ENCODE data around the gene CDC26. TPM values are rescaled to one million over a fixed set of nuclear protein-coding genes. Genes with fewer than 3 reads are reported as not detected.

Gene CDC26
- total RNA-seq, 1 experiment from 2014 or later: 22.0 TPM

- Histone ChIP-seq H3K9me2 (ENCODE audit: insufficient read depth) (no peaks in the 10 kb centered on the region), H3K9ac (ENCODE audit: low read length) (no peak overlapping the region), H3K79me2 (ENCODE audit: insufficient read depth, low read length) (peaks cover 6% of the 10 kb centered on the region), H3K27me3 (ENCODE audit: insufficient read depth, low read length) (no peaks in the 10 kb centered on the region), H3K4me2 (ENCODE audit: low read length) (no peak overlapping the region), H4K20me1 (ENCODE audit: insufficient read depth) (no peaks in the 10 kb centered on the region), H2AFZ (ENCODE audit: low read depth, low read length, poor library complexity, severe bottlenecking) (no peak overlapping the region), H3K4me1 (ENCODE audit: control insufficient read depth in 1 of 2, insufficient read depth in 2 of 2, low read length in 2 of 2) (no peaks in the 10 kb centered on the region), H3K27ac (ENCODE audit: low read depth, low read length) (no peak overlapping the region), H3K36me3 (ENCODE audit: control insufficient read depth in 1 of 2, insufficient read depth in 2 of 2, low read length in 2 of 2) (no peaks in the 10 kb centered on the region), H3K9me3 (ENCODE audit: control insufficient read depth in 1 of 2, insufficient read depth in 1 of 2, low read depth in 1 of 2, low read length in 2 of 2) (no peaks in the 10 kb centered on the region; a peak in 1 of 4 replicates), H3K4me3 (replicated peaks in 1 of 2; ENCODE audit: low read depth in 1 of 2, low read length in 2 of 2) (no peak overlapping the region)
- no peak for DNase-seq (ENCODE audit: low read depth, low spot score)
- BruUV-seq (replicated peaks): no TSS peak
- no peak for ATAC-seq
- POLR2A ChIA-PET: interaction anchor here (0.6 kb wide), 1 partner anchor 13 kb away, joined by 3 read pairs; no protein-coding TSS in a partner anchor
- RAD21 ChIA-PET (ENCODE audit: low non-redundant PET in 1 of 2, low total read pairs in 2 of 2, uncharacterized antibody in 2 of 2, unreplicated experiment in 2 of 2): no interaction called here
- TF ChIP-seq EGR1 (IDR thresholded peaks at IDR 0.05; ENCODE audit: low read depth) (no peak), SIN3A (IDR thresholded peaks at IDR 0.05; ENCODE audit: low read depth) (no peak), REST (IDR thresholded peaks at IDR 0.05; ENCODE audit: low read depth) (no peak), RAD21 (IDR thresholded peaks at IDR 0.05; ENCODE audit: low read depth) (no peak), CTCF (IDR thresholded peaks at IDR 0.05 in 2 of 3, conservative IDR thresholded peaks at IDR 0.05 in 1 of 3; ENCODE audit: borderline replicate concordance in 1 of 3, insufficient read depth in 1 of 3, low read depth in 2 of 3, low read length in 2 of 3) (no peak), ELF1 (IDR thresholded peaks at IDR 0.05; ENCODE audit: borderline replicate concordance, low read depth) (no peak), CBX3 (IDR thresholded peaks at IDR 0.05; ENCODE audit: low read depth) (no peak), YY1 (IDR thresholded peaks at IDR 0.05; ENCODE audit: extremely low read depth, insufficient replicate concordance, low read depth, low read length) (no peak), EZH2 (IDR thresholded peaks at IDR 0.05) (no peak), ATF3 (IDR thresholded peaks at IDR 0.05) (no peak), TCF7L2 (IDR thresholded peaks at IDR 0.05; ENCODE audit: borderline replicate concordance, extremely low read depth, insufficient read depth, insufficient read length) (no peak), MAX (IDR thresholded peaks at IDR 0.05) (no peak), ZFX (IDR thresholded peaks at IDR 0.05) (no peak), SP1 (IDR thresholded peaks at IDR 0.05; ENCODE audit: low read depth) (no peak), FOSL1 (IDR thresholded peaks at IDR 0.05; ENCODE audit: low read depth) (no peak), SRF (IDR thresholded peaks at IDR 0.05; ENCODE audit: low read depth) (no peak), EZH2phosphoT487 (IDR thresholded peaks at IDR 0.05; ENCODE audit: borderline replicate concordance) (no peak), POLR2AphosphoS5 (IDR thresholded peaks at IDR 0.05; ENCODE audit: low read depth, low read length) (no peak), JUND (IDR thresholded peaks at IDR 0.05) (no peak), POLR2A (IDR thresholded peaks at IDR 0.05; ENCODE audit: borderline replicate concordance, extremely low read depth, insufficient read depth, insufficient read length) (no peak)
- CTCF ChIA-PET: no interaction called here
- intact Hi-C loops (cut with micrococcal nuclease): no loop called here
Measured at GRCh38 chr9:113245894-113246293, 29.5 kb downstream of the CDC26 start.
